ENCODE results near the gene GOSR2.
"Not testable (repeated sequence)": the region's sequence is repeated elsewhere in the genome, so short reads cannot be mapped to it uniquely, and the experiment has no call there.

Gene GOSR2

DNA sequence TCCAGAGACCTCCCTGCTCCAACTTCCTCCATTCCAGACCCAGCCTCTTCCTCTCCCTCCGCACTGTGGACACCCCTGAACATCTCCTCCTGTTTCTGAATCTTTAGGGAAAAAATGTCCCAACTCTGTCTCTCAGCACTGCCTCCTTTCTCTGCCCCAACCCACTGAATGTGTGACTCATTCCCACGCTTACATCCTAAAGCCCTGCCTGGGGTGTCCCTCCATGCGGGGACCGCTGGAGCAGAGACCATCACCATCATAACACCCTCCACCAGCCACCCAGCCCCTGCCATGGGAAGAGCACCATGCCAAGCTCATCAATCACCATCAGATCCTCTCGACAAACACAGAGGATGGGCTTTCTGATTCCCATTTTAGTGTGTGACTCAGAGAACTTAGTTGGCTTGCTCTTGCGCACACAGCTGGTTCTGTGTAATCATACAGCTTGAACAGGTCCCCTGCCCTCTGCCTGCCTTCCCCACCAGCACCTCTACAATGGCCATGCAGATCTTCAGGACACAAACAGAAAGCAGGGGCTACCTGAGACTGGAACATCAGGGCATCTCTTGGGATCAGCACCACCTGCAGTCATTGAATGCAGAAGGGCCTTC lies 45.4 kb downstream of the GOSR2 start:
- DNase-seq: no peak

GRCh38 chr17:46968896-46969295 lies 45.9 kb downstream of the GOSR2 start:
- DNase-seq: no peak

- no peak for DNase-seq
These were observed 48.8 kb downstream of the GOSR2 start for GRCh38 chr17:46971647-46972300.

DNA sequence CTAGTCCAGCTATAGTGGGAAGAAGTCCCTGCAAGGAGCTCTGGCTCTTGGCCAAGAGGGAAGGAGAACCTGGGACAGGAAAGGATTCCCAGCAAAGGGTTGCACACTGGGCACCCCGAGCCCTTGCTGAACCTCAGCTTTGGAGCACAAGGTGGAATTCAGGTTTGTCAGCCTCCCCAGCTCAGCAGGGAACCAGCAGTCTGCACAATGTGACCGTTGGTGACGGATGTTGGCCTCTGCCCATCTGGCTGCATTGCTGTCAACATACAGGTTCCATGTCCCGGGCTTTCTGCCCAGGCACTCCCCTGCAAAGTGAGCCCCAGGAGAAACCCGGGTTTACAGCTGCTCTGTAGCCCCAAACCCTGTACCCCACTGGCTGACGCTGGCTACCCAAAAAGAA lies 49.4 kb downstream of the GOSR2 start:
- DNase-seq: no peak

DNA sequence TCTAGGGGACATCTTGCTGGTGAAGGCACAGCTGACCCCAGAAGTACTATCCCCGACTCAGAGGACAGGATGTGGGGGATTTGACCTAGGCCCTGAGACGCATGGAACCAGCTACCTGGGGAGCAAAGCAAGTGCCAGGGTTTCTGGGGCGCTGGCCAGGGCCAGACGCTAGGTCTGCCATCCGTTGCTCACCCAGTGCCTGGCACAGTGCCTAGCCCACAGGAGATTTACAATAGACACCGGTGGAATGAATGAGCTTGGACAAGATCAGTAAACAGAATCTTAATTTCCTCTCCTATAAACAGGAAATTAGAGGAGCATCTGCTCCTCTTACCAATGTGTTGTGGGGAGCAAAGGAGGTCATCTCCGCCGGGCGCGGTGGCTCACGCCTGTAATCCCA lies 51.1 kb downstream of the GOSR2 start:
- no peak for DNase-seq

GRCh38 chr17:46975287-46975686 lies 52.3 kb downstream of the GOSR2 start:
- DNase-seq: no peak

DNA sequence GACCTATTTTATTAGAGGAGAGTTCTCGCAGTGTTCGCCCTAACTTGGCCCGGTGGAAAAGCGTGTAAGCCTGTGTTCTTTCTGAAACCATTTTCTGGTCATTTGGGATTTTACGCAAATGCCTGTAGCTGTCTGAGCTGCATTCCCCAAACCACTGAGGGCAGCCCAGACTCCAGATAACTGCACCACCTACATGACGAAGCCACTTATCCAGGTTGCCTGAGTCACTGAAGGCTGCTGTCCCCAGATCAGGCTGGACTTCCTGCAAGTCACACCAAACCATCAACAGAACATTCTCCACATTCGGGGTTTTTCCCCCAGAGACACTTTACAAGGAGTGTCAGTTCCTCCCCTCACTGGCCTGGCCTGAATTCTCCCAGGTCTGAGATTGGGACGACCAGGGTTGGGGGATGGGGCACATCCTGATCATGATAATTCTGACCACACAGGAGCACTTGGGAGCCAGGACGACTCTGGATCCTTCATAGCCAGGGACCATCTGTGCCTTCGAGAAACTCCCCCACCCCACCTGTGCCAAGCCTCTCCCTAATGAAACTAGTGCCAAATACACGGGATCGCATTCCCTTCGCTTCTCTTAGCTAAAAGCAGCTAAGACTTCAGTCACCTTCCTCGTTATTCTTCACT lies 53.8 kb downstream of the GOSR2 start:
- no peak for DNase-seq

- DNase-seq: no peak
These were observed 54.4 kb downstream of the GOSR2 start for GRCh38 chr17:46977348-46977747.

DNA sequence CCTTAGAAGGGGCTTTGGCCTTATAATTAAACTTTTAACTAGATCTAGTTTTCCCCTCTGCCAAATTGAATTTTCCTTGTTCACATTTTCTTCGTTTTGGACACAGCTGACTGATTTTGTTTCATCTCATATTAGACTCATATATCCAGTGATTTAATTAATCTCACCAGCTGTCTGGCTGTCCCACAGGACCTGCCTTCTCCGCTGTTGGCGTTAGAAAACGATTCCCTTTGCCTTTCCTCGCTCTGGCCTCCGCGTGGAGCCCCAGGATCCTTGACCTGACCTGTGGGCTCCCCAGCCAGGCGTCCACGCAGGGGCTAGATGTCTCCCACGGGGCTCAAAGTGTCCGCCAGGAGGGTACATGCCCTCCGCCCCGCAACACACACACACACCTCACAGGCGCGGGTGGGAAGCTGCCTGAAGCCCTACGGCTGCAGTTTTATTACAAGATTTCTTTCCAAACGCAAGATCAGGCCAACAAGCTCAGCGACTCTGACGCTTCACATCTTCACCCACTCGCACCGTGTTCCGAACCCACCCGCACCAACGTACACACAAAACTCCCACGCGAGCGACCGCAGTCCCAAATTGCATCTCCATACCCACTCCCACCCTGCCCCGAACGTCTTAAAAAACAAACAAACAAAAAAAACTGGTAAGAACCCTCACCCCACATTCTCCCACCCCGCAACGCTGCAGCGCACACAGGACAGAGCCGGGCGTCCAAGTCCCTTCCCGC lies 55.0 kb downstream of the GOSR2 start:
- no peak for DNase-seq

GRCh38 chr17:46978489-46979146 lies 55.7 kb downstream of the GOSR2 start:
- peak in 2 of 3 donors; percentile 4 to 15 for DNase-seq

DNA sequence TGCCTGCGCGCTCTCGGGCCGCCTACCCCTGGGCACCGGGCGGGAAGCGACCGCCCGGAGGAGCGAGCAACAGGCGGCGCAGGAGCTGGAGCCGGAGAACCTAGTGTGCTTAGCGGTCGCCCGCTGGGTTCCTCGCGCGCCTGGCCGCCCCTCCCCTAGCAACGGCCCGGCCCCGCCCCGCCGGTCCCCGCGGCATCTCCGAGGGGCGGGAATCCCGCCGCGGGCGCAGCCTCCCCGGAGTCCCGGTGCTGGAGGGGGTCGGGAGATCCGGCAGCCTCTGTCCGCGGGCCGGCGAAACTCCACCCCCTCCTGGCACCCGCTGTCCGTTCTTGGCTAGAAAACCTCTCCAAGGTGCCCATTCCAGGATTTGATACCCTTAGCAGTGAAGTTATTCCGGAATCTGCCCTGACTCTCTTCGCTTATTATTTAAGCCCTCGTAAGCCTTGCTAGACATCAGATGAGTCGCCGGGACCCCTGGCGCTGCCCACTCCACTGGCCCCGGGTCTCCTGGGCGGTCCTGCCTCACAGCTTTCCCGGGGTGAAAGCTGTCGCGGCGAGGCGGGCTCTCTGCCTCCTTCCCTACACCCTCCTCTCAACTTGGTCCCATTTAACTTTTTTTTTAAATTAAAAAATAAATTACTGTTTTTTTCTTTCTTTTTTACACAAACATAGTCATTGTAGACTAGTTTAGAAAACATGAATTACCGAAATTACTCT lies 56.3 kb downstream of the GOSR2 start, which contains the start of gene RPRML:
TSS of gene RPRML (minus strand) at position 107 of the 717 bp plus-strand sequence. CDS start 246 bp downstream, outside the sequence.
- DNase-seq: peak; percentile 21 to 47 (median 22)

- DNase-seq: no peak
These were observed 59.6 kb downstream of the GOSR2 start for GRCh38 chr17:46982577-46982976.

GRCh38 chr17:46983782-46984181 lies 60.8 kb downstream of the GOSR2 start:
- no peak for DNase-seq

GRCh38 chr17:46984341-46984740 lies 61.4 kb downstream of the GOSR2 start:
- DNase-seq: no peak

GRCh38 chr17:46984892-46985291 lies 61.9 kb downstream of the GOSR2 start:
- no peak for DNase-seq

DNA sequence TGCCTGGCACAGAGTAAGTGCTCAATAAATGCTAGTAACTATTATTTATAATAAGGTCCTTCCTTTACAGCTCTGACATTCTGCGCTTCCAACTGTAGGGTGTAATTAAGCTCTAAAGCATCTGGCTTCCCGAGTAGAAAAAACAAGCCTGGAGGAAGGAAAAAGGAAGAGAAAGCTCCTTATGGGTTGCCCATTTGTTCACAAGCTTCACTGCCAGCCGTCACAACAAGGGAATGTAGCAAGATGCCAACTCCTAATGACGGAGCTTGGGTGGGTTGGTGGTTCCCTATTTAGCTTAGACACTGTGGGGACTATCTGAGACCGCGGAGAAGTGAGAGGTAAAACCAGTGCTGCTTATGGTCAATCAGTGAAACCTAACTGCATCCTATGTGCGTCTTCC lies 63.4 kb downstream of the GOSR2 start:
- DNase-seq: no peak

DNA sequence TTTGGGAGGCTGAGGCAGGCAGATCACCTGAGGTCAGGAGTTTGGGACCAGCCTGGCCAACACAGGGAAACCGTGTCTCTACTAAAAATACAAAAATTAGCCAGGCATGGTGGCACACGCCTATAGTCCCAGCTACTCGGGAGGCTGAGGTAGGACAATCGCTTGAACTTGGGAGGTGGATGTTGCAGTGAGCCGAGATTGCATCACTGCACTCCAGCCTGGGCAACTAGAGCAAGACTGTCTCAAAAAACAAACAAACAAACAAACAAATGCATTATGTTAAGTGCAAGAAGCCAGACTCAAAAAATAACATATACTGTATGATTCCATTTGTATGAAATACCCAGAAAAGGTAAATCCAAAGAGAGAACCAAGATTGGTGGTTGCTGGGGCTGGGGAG lies 65.0 kb downstream of the GOSR2 start:
- not testable (repeated sequence) for DNase-seq

DNA sequence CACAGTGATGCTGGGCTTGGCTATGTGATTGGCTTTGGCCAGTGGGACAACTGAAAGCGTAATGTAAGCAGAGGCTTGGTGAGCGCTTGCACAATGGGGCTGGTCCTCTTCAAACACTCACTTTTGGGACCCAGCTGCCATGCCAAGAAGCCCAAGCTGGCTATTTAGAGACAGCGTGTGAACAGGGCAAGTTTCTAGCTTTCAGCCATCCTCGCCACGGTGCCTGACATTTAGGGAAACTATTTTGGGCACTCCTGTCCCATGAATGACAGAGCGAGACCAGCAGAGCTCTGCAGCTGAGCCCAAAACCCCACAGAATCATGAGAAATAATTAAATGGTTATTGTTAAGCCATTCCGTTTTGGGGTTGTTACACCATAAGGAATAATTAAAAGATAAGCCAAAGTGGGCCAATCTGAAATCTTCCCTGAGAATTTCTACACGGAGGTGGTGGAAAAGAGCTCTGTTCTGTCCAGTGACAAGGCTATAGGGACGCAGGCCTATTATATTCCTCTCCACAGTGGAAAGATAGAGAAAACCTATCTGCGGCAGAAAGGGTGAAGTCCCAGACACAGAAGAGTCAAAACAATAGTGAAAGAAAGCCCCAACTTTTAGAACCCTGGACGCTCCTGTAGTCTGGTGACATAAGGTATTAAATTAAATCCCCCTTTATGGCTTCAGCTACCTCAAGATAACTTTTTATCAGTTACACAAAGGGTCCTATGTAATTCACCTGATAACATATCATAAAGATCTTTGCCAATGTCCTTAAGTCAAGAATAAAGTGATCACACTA lies 66.9 kb downstream of the GOSR2 start:
- no peak for DNase-seq

GRCh38 chr17:46991617-46992016 lies 68.7 kb downstream of the GOSR2 start:
- no peak for DNase-seq
